ENCODE measurements around the gene TMEM256.
A peak's percentile ranks its signal among the peaks of the same experiment; 100 is the strongest.

Gene TMEM256

GRCh38 chr17:7405350-7406234, 1.7 kb upstream of the TMEM256 start:
- DNase-seq (ENCODE audit: low read depth), result no peak
- no peak for TF ChIP-seq CTCF (conservative IDR thresholded peaks at IDR 0.05; ENCODE audit: control insufficient read depth, insufficient read depth, low read depth, low read length)
- peak overlapping the region; percentile 69 for H3K4me3 ChIP-seq (ENCODE audit: control insufficient read depth, low read depth, low read length)

GRCh38 chr17:7404737-7405349, 946 bp upstream of the TMEM256 start:
- H3K4me3 ChIP-seq (ENCODE audit: control insufficient read depth, low read depth, low read length), result peak overlapping the region; percentile 69
- no peak for TF ChIP-seq CTCF (conservative IDR thresholded peaks at IDR 0.05; ENCODE audit: control insufficient read depth, insufficient read depth, low read depth, low read length)
- DNase-seq (ENCODE audit: low read depth), result peak; percentile 21

- no peak for DNase-seq (ENCODE audit: low read depth)
- TF ChIP-seq CTCF (conservative IDR thresholded peaks at IDR 0.05; ENCODE audit: control insufficient read depth, insufficient read depth, low read depth, low read length), result no peak
- H3K4me3 ChIP-seq (ENCODE audit: control insufficient read depth, low read depth, low read length), result peak overlapping the region; percentile 67
Observed at GRCh38 chr17:7403727-7403976, 245 bp downstream of the TMEM256 start.

GRCh38 chr17:7403043-7403726, 712 bp downstream of the TMEM256 start:
- no peak for DNase-seq (ENCODE audit: low read depth)
- TF ChIP-seq CTCF (conservative IDR thresholded peaks at IDR 0.05; ENCODE audit: control insufficient read depth, insufficient read depth, low read depth, low read length), result no peak
- peak overlapping the region; percentile 67 for H3K4me3 ChIP-seq (ENCODE audit: control insufficient read depth, low read depth, low read length)

GRCh38 chr17:7398612-7399011, 5.3 kb downstream of the TMEM256 start:
- H3K4me3 ChIP-seq (ENCODE audit: control insufficient read depth, low read depth, low read length), result no peak overlapping the region
- DNase-seq (ENCODE audit: low read depth), result no peak

GRCh38 chr17:7396147-7396546, 7.8 kb downstream of the TMEM256 start:
- H3K4me3 ChIP-seq (ENCODE audit: control insufficient read depth, low read depth, low read length), result no peak overlapping the region
- TF ChIP-seq CTCF (conservative IDR thresholded peaks at IDR 0.05; ENCODE audit: control insufficient read depth, insufficient read depth, low read depth, low read length), result no peak
- no peak for DNase-seq (ENCODE audit: low read depth)

More at GRCh38 chr17:7398612-7399011, 5.3 kb downstream of the TMEM256 start:
- TF ChIP-seq CTCF (conservative IDR thresholded peaks at IDR 0.05; ENCODE audit: control insufficient read depth, insufficient read depth, low read depth, low read length), result no peak

Data from fibroblast of mammary gland (primary cell).